ENCODE results near the gene PTPRN2. TPM values are rescaled to one million over a fixed set of nuclear protein-coding genes. Genes with fewer than 3 reads are reported as not detected.

The PTPRN2 gene
- total RNA-seq, 1 donor from 2014 or later, result 1.2 TPM

GRCh38 chr7:158401295-158401694 is 186.3 kb downstream of the PTPRN2 start:
- no peak for DNase-seq (ENCODE audit: low read depth)

DNA sequence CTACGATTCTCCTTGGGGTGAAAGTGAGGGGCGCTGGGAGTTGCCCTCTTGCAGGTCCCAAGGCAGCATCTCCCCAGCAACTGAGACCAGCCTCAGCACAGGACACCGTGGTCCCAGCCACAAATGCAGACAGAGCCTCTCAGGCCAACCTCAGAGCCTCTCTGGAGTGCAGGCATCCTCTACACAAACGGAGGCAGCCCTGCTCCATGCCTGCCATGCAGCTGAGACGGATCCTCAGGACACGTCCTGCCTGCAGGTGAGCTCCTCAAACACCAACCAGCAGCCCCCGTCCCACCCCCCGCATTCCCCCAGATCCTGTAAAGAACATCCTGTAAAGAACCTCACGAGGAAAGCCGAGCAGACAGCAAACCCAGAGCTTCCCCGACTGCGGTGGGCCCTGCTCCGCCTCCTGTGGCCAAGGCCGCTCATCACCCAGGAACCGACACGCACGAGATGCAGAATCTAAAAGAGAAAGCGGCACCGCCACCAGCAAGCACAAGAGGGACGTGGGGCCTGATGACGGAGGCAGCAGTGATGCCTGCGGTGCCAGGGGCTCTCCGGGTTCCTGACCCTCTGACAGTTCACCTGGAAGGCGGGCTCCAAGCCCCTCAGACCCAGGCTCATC is 186.9 kb downstream of the PTPRN2 start:
- no peak for DNase-seq (ENCODE audit: low read depth)

DNA sequence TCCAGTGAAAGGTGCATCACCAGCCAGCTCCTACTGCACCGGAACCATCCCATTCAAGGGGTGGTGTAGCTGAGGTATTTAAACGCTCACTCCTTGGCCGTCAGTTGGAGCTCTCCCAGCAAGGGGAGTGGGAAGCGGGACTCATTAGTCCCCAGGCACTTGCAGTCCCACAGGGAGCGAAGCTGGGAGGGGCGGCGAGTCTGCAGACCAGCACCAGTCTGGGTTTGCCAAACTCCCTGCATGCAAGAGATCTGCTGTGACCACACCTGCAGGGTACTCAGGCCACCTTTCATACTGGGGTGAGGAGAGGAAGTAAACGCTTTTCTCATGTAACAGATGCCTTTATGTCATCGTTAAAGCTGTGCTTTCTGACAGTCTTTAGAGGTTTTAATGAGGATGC is 187.9 kb downstream of the PTPRN2 start:
- no peak for DNase-seq (ENCODE audit: low read depth)

DNA sequence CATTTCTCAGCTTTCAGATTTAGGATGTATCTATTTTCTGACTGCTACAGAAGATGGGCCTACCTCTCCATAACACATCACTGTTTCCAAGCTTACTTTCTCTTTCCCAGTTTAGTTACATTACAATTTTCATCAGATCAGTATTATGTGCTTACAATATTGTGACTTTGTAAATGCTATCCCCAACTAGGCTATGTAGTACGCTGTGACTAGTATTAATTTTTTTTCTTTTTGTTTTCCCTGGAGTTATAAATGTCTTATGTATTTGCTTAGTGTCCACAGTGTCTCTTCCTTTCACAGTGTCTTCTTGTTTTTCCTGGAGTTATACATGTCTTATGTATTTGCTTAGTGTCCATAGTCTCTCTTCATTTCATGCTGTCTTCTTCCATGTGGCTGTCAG is 188.9 kb downstream of the PTPRN2 start:
- no peak for DNase-seq (ENCODE audit: low read depth)

DNA sequence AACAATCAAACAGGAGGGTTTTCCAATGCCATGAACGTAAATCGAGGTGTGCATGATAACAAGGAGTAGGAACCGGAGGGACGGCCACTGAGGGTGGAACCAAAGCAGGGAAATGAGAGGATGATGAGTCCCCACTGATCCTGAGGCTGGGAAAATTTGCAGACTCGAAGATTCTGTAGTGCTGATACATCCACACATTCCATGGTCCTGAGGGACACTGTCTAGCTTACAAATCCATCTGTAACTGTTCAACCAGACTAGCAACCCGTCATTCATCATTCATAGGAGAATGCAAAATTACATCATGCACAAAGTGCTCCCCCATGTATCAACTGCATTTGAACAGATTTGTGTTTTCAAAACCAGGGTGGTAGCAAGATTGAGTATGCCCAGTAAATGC is 189.7 kb downstream of the PTPRN2 start:
- no peak for DNase-seq (ENCODE audit: low read depth)

DNA sequence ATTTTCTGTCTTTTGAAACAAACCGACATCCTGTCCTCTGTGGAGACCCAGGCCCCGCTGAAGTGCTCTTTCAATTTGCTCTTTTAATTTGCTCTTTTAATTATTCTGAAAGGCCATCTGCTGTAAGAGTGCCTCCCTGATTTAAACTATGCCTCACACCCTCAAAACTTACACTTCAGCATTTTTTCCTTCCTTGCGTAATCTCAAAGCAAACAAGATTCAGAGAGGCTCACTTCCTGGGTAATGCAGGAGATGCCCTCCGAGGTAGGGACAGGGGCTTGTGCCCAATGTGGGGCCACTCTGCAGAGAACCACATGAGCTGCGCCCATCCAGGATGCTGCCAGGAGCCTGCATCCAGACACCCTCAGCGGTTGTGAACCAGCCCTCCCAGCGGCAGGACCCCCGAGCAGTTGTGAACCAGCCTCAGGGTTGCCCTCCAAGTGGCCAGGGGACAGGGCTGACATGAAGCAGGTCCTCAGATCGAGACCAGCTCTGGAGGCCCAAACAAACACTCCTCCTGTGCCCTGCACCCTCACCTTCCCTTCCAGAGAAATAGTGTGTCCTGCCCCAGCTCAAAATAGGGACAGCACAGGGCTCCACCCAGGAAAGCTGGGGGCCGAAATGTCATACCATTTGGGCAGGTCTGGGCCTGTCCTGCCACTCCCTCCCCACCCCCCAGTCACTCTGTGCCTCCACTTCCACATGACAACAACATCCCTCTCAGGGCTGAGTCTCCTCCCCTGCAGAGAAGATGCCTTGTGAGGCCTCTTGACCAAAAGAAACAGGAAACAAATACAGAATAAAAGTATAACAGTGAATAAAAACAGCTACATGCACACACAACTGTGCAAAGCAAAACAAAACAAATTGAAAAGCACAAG is 190.4 kb downstream of the PTPRN2 start:
- no peak for DNase-seq (ENCODE audit: low read depth)

DNA sequence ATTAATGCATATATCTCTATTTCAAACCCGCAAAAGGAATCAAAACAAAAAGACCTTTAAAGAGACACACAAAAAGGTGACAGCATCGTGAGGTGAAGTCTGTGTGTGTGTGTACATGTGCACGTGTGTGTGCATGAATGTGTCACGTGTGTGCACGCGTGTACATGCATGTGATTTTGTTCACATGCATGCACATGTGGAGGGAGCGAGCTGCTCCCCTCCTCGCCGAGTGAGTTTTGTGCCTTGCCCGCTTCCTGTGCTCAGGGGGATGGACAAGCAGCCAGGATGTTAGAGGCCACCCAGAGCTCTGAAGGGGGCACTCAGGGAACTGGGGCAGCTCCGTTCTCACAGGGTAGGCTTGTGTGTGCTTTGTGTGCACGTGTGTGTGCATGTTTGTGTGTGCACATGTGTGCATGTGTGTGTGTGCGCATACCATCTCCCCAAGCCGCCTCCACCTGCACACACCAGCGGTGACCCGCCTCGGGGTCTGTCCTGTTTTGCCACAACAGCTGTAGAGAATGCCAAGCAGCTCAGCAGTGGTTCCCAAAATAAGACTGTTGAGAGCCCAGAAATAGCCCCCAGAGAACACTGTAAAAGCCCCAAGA is 191.2 kb downstream of the PTPRN2 start:
- no peak for DNase-seq (ENCODE audit: low read depth)

- DNase-seq (ENCODE audit: low read depth), result no peak
Observed at GRCh38 chr7:158395780-158396278, 191.8 kb downstream of the PTPRN2 start.

DNA sequence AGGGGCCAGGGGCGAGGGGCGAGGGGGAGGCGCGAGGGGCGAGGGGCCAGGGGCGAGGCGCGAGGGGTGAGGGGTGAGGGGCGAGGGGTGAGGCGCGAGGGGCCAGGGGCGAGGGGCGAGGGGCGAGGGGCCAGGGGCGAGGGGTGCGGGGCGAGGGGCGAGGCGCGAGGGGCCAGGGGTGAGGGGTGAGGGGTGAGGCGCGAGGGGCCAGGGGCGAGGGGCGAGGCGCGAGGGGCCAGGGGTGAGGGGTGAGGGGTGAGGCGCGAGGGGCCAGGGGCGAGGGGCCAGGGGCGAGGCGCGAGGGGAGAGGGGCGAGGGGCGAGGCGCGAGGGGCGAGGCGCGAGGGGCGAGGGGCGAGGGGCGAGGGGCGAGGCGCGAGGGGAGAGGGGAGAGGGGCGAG is 192.3 kb downstream of the PTPRN2 start:
- no peak for DNase-seq (ENCODE audit: low read depth)

DNA sequence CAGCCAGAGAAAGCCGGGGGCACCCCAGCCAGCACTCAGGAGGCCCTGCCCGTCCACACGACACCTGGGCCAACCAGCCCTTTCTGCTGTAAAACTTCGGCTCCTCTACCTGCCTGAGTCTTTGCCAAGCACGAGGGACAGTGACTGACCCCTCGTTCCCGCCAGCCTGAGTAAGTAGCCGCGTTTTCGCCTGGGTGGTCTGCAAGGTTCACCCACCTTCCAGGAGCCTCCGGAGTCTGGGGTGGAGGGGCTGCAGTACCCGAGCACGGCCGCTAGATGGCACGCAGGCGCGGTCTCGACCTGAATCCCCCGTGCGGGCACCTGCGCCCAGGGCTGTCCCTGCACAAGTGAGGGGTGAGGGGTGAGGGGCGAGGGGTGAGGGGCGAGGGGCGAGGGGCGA is 192.7 kb downstream of the PTPRN2 start:
- no peak for DNase-seq (ENCODE audit: low read depth)

DNA sequence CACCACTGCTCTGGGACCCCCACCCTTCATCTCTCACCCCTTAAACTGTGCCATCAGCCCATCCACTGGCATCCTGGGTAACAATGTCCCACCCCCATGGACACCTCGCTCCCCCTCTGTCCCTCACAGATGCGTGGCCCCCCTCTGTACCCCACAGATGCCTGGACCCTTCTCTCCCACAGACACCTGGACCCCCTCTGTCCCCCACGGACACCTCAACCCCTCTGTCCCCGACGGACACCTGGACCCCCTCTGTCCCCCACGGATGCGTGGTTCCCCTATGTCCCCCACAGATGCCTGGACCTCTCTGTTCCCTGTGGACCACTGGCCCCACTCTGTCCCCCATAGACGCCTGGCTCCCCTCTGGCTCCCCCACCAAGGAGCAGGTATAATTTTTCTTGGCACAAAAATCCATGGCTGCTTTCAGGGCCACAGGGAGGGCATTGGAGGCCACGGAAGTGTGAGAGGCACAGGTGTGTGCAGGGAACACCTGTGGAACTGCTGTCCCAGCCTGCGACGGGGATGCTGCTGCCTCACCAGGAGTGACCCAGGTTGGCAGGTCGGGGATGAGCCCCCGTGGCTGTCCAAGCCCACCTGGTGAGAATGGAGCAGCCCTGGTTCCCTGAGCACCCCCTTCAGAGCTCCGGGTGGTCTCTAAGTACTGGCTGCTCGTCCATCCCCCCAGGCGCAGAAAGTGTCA is 193.5 kb downstream of the PTPRN2 start:
- no peak for DNase-seq (ENCODE audit: low read depth)

DNA sequence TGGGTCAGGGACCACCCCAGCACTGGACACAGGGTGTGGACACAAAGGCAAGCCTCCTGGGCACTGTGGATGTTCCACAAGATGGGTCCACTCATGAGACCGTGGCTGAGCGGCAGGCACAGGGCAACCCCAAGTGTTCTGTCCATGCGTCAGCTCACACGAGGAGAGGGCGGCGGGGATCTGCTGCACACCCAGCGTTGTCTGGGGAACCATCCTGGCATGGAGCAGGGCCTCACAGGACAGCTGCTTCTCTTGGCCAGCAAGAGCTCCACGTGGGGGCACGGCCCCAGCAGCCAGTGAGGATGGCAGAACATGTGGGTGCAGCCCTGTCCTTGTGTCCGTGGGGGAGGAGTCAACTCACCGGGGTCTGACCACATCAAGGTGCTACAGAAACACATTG is 195.4 kb downstream of the PTPRN2 start:
- DNase-seq (ENCODE audit: low read depth), result no peak

DNA sequence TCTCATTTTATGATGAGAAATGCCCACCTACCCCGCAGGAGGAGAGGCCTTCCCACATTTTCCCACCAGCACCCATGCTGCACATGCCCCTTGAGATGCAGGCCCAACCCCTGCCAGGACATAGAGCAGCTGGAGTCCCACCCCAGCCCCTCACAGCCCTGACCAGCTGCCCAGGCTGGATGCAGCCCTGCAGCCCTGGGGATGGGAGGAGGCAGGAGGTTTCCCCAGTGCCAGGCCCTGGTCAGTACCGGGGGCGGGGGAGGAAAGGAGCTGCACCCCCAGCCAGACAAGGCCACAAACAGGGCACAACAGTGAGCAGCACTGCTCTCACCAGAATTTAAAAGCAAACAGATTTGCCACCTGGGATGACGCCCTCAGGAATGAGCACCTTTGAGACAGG is 196.1 kb downstream of the PTPRN2 start:
- no peak for DNase-seq (ENCODE audit: low read depth)

DNA sequence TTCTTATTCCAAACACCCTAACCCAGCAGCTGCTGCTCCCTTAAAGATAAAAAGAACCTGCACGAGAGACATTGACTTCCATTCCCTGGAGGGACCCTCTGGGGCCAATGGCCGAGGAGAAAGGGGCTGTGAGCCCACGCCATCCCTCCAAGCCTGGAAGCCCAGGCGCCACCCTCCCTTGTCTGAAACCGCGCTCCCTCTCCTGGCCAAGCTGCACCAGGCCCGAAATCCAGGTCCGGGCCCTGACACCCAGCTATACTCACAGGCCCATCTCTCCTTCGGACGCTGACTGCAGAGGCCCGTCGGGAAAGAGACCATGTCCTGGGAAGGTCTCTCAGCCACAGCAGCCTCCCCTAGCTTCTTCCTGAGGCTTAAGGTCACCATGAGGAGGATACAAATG is 196.5 kb downstream of the PTPRN2 start:
- no peak for DNase-seq (ENCODE audit: low read depth)

DNA sequence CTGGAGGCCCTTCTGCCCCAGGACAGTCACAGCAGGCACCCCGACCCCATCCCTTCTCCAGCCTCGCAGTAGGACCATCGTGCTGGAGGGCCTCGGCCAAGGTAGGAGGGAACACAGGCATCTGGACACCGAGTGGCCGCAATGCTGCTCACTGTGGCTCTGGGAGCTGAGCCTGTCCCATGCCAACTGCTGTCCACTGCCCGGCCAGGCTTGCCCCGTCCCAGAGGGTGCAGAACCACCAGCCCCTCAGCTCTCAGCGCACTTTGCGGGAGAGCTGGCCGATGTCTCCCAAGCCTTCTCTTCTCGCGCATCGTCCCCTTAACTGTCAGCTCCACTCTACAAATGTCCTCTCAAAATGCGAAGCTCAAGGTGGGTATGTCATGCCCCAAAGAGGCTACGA is 197.2 kb downstream of the PTPRN2 start:
- no peak for DNase-seq (ENCODE audit: low read depth)

GRCh38 chr7:158389514-158390425 is 197.9 kb downstream of the PTPRN2 start:
- no peak for DNase-seq (ENCODE audit: low read depth)

DNA sequence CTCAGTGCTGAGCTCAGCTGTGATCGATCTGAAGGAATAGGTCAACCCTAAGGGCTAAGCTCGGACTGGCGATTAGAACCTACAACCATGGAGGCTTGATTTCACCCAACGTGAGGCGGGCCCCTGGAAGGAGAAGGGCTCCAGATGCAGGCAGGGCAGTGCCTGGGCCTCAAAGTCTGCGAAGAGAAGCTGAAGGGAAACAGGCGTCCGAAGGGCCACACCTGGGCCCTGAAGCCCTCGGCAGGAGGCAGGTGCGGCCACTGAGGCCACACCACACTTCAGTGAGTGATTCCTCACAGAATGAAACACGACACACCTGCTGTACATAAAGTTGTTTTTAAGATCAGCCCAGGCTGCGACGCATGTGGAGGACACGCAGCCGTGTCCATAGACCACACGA is 198.7 kb downstream of the PTPRN2 start:
- no peak for DNase-seq (ENCODE audit: low read depth)

GRCh38 chr7:158388072-158388471 is 199.6 kb downstream of the PTPRN2 start:
- no peak for DNase-seq (ENCODE audit: low read depth)

- DNase-seq (ENCODE audit: low read depth), result no peak
Observed at GRCh38 chr7:158387546-158387891, 200.1 kb downstream of the PTPRN2 start.

DNA sequence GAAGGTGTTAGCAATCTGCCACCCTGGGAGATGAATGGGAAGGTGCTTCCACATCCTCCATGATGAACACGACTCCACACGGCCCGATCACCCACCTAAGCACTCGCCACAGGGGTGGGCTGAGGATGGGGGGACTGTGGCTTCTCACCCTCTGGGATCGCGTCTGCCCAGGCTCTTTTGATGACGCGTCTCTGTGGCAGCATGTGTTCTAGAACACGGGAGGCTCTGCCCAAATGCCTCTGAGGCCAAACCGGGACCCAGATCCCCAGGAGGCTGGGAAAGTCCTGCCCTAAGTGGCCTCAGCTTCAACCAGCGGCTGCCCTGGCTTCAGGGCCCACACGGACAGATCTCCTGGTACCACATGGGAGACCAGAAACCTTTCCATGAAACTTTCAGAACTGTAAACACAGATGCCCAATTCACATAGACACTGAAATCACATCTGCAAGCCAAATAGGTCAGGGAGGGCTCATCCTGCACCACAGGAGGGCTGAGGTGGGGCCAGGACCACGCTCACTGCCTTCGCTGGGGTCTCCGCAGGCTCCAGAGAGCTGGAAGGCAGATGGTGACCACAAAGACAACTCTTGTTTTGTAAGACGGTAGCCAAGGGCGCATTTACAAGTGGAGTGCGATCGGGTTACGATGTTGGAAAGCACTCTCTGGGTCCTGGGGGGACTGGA is 200.6 kb downstream of the PTPRN2 start:
- DNase-seq (ENCODE audit: low read depth), result no peak

GRCh38 chr7:158386355-158386618 is 201.3 kb downstream of the PTPRN2 start:
- DNase-seq (ENCODE audit: low read depth), result no peak
